ENCODE measurements around the gene UBAP1L.

GRCh38 chr15:65095747-65096104, 19.3 kb downstream of the UBAP1L start:
- TF ChIP-seq CTCF (IDR thresholded peaks at IDR 0.05; ENCODE audit: extremely low read depth in 1 of 2, insufficient read depth in 1 of 2, low read depth in 1 of 2, low read length in 2 of 2) (no peak), POLR2AphosphoS5 (IDR thresholded peaks at IDR 0.05; ENCODE audit: insufficient read depth, low read depth, low read length) (no peak), FOS (IDR thresholded peaks at IDR 0.05; ENCODE audit: borderline replicate concordance, insufficient read depth, low read length) (no peak), MYC (IDR thresholded peaks at IDR 0.05; ENCODE audit: low read depth, low read length) (no peak), POLR2A (IDR thresholded peaks at IDR 0.05; ENCODE audit: low read depth, low read length) (no peak), EZH2 (IDR thresholded peaks at IDR 0.05; ENCODE audit: borderline replicate concordance, low read depth, low read length, severe bottlenecking) (no peak), JUN (IDR thresholded peaks at IDR 0.05; ENCODE audit: borderline replicate concordance, insufficient read depth, insufficient read length, low read depth) (no peak), GATA2 (IDR thresholded peaks at IDR 0.05; ENCODE audit: insufficient read depth, insufficient read length, low read depth, low read length) (no peak)
